ENCODE measurements around the gene TFB1M.
"Not testable (repeated sequence)": the region's sequence is repeated elsewhere in the genome, so short reads cannot be mapped to it uniquely, and the experiment has no call there.

Gene TFB1M

GRCh38 chr6:155268088-155268867, 46.0 kb downstream of the TFB1M start:
- peak; percentile 42 for TF ChIP-seq CTCF (IDR thresholded peaks at IDR 0.05; ENCODE audit: low read depth, low read length)

GRCh38 chr6:155267411-155267810, 46.9 kb downstream of the TFB1M start:
- H3K4me3 ChIP-seq (ENCODE audit: low read depth, low read length), result no peak overlapping the region
- no peak for TF ChIP-seq CTCF (IDR thresholded peaks at IDR 0.05; ENCODE audit: low read depth, low read length)

More at GRCh38 chr6:155268088-155268867, 46.0 kb downstream of the TFB1M start:
- not testable (repeated sequence) for H3K4me3 ChIP-seq (ENCODE audit: low read depth, low read length)

- no peak overlapping the region for H3K4me3 ChIP-seq (ENCODE audit: low read depth, low read length)
- TF ChIP-seq CTCF (IDR thresholded peaks at IDR 0.05; ENCODE audit: low read depth, low read length), result no peak
Observed at GRCh38 chr6:155265843-155266535, 48.3 kb downstream of the TFB1M start.

GRCh38 chr6:155264693-155265320, 49.5 kb downstream of the TFB1M start:
- no peak for TF ChIP-seq CTCF (IDR thresholded peaks at IDR 0.05; ENCODE audit: low read depth, low read length)
- no peak overlapping the region for H3K4me3 ChIP-seq (ENCODE audit: low read depth, low read length)

DNA sequence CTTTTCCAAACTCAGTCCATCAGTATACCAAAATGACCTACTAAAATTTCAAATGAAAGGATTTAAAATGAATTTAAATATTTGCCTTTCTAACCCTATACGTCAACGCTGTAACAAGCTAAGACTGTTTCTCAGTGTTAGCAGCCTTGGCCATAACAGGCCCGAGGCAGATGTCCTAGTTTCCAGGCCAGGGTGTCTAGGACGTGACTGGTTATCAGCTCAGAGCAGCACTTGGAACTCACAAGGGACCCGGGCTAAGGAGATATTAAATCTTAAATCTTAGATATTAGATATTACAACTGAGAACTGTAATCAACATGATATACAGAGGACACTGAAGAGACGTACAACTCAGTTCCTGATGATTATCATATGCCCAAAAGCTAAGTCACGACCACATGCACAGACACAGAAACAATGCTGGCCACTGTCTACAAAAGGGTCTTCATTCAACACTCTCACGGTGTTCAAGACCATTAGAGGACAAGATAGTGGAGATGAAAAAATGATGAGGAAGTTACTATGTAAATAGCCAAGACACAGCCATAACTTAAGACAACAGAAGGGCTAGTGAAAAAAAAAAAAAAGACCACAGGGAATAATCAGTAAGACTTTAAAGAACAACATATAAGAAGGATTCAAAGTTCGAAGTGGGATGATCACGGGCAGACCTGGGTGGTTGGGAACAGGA, 50.8 kb downstream of the TFB1M start, which contains the start of gene CLDN20:
Gene CLDN20, plus strand, starts transcription at position 641 of the 691 bp plus-strand sequence. CDS start 11,707 bp downstream, outside the sequence.
- TF ChIP-seq CTCF (IDR thresholded peaks at IDR 0.05; ENCODE audit: low read depth, low read length), result no peak
- H3K4me3 ChIP-seq (ENCODE audit: low read depth, low read length), result no peak within 1 kb of the TSS

DNA sequence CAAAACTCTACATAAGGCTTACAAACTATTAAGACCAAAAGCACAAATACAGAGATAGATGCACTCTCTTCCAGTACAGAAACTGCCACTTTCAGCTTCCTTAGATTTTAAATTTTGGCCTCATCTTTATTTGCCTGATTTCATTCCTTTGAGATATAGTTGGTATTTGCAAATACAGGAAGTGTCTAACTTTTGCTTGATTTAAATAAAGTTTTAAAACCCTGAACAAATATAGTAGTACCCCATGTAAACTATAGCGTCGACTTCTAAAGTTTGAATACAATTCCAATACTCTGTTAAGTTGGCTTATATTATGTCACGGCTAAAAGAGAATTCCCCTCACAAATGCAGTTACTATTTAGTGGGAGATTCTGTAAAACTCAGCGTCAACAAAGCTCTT, 51.6 kb downstream of the TFB1M start:
- no peak for TF ChIP-seq CTCF (IDR thresholded peaks at IDR 0.05; ENCODE audit: low read depth, low read length)
- H3K4me3 ChIP-seq (ENCODE audit: low read depth, low read length), result no peak overlapping the region
